GM18870 (cell line): Measurements from ENCODE around the gene PAK1.

Experiments used
- ATAC-seq: cut with Tn5 transposase; IDR thresholded peaks from one replicate; pipeline ENCODE4 v1.9.1; 2021; ENCODE audit warnings: moderate library complexity; ENCODE audit not compliant: unreplicated experiment

PAK1 gene

GRCh38 chr11:77475206-77475605 lies 1.3 kb upstream of the PAK1 start:
- no peak for ATAC-seq

- ATAC-seq: no peak
These were observed 778 bp upstream of the PAK1 start for GRCh38 chr11:77474684-77475060.

- no peak for ATAC-seq
These were observed 698 bp downstream of the PAK1 start for GRCh38 chr11:77472991-77473800.

- ATAC-seq: no peak
These were observed 2.2 kb downstream of the PAK1 start for GRCh38 chr11:77471558-77472193.

GRCh38 chr11:77470971-77471370 lies 2.9 kb downstream of the PAK1 start:
- no peak for ATAC-seq

GRCh38 chr11:77470504-77470903 lies 3.4 kb downstream of the PAK1 start:
- peak; percentile 60 for ATAC-seq

GRCh38 chr11:77468527-77468926 lies 5.4 kb downstream of the PAK1 start:
- no peak for ATAC-seq

GRCh38 chr11:77467993-77468392 lies 5.9 kb downstream of the PAK1 start:
- ATAC-seq: no peak

- ATAC-seq: no peak
These were observed 6.7 kb downstream of the PAK1 start for GRCh38 chr11:77467233-77467632.

GRCh38 chr11:77457340-77457739 lies 16.6 kb downstream of the PAK1 start:
- no peak for ATAC-seq

GRCh38 chr11:77455740-77456139 lies 18.2 kb downstream of the PAK1 start:
- no peak for ATAC-seq

GRCh38 chr11:77454867-77455655 lies 18.8 kb downstream of the PAK1 start:
- ATAC-seq: no peak

GRCh38 chr11:77450227-77450626 lies 23.7 kb downstream of the PAK1 start:
- ATAC-seq: no peak

GRCh38 chr11:77449784-77450183 lies 24.1 kb downstream of the PAK1 start:
- no peak for ATAC-seq

GRCh38 chr11:77449060-77449521 lies 24.8 kb downstream of the PAK1 start:
- peak; percentile 51 for ATAC-seq

- ATAC-seq: no peak
These were observed 25.6 kb downstream of the PAK1 start for GRCh38 chr11:77448269-77448668.

GRCh38 chr11:77446911-77447629 lies 26.8 kb downstream of the PAK1 start:
- no peak for ATAC-seq

GRCh38 chr11:77444261-77444660 lies 29.6 kb downstream of the PAK1 start:
- ATAC-seq: no peak

- peak; percentile 37 for ATAC-seq
These were observed 31.4 kb downstream of the PAK1 start for GRCh38 chr11:77442394-77443053.

- ATAC-seq: no peak
These were observed 32.5 kb downstream of the PAK1 start for GRCh38 chr11:77441426-77441825.
